Measurements from ENCODE around the gene CFAP126.
"Not testable (repeated sequence)": the region's sequence is repeated elsewhere in the genome, so short reads cannot be mapped to it uniquely, and the experiment has no call there.

CFAP126 gene

GRCh38 chr1:161330346-161330745 is 37.3 kb downstream of the CFAP126 start:
- Histone ChIP-seq H3K4me1 (ENCODE audit: insufficient read depth, low read length) (no peaks in the 10 kb centered on the region), H3K27me3 (ENCODE audit: insufficient read depth, low read length, poor library complexity) (no peaks in the 10 kb centered on the region), H4K20me1 (ENCODE audit: insufficient read depth, low read length) (no peaks in the 10 kb centered on the region), H3K9me3 (ENCODE audit: insufficient read depth, low read length, severe bottlenecking) (no peaks in the 10 kb centered on the region), H3K9ac (ENCODE audit: low read depth, low read length) (no peak overlapping the region), H3K4me3 (ENCODE audit: low read depth in 1 of 2, low read length in 2 of 2) (no peak overlapping the region), H3K4me2 (ENCODE audit: insufficient read depth, low read length) (no peak overlapping the region), H3K79me2 (ENCODE audit: insufficient read depth, low read length) (no peaks in the 10 kb centered on the region), H2AFZ (ENCODE audit: low read depth, low read length) (no peak overlapping the region), H3K27ac (ENCODE audit: low read length) (no peak overlapping the region), H3K36me3 (ENCODE audit: insufficient read depth, low read length) (peaks cover 82% of the 10 kb centered on the region)
- DNase-seq, result no peak
- no peak for ATAC-seq (ENCODE audit: insufficient read depth, low read depth)
- TF ChIP-seq CTCF (IDR thresholded peaks at IDR 0.05; ENCODE audit: borderline replicate concordance, extremely low read depth, low read length, poor library complexity, severe bottlenecking), result no peak
- no peak for TF ChIP-seq EZH2 (IDR thresholded peaks at IDR 0.05; ENCODE audit: borderline replicate concordance, low read depth, low read length, severe bottlenecking)

GRCh38 chr1:161324020-161324419 is 43.7 kb downstream of the CFAP126 start:
- Histone ChIP-seq H3K4me1 (ENCODE audit: insufficient read depth, low read length) (no peaks in the 10 kb centered on the region), H4K20me1 (ENCODE audit: insufficient read depth, low read length) (no peaks in the 10 kb centered on the region), H3K9ac (ENCODE audit: low read depth, low read length) (no peak overlapping the region), H2AFZ (ENCODE audit: low read depth, low read length) (no peak overlapping the region), H3K27ac (ENCODE audit: low read length) (no peak overlapping the region), H3K4me3 (ENCODE audit: low read depth in 1 of 2, low read length in 2 of 2) (no peak overlapping the region), H3K4me2 (ENCODE audit: insufficient read depth, low read length) (no peak overlapping the region), H3K79me2 (ENCODE audit: insufficient read depth, low read length) (peaks cover 14% of the 10 kb centered on the region; the same call in 1 of the 2 replicates), H3K27me3 (ENCODE audit: insufficient read depth, low read length, poor library complexity) (no peaks in the 10 kb centered on the region), H3K36me3 (ENCODE audit: insufficient read depth, low read length) (peaks cover 40% of the 10 kb centered on the region), H3K9me3 (ENCODE audit: insufficient read depth, low read length, severe bottlenecking) (no peaks in the 10 kb centered on the region)
- TF ChIP-seq EZH2 (IDR thresholded peaks at IDR 0.05; ENCODE audit: borderline replicate concordance, low read depth, low read length, severe bottlenecking), result no peak
- no peak for TF ChIP-seq CTCF (IDR thresholded peaks at IDR 0.05; ENCODE audit: borderline replicate concordance, extremely low read depth, low read length, poor library complexity, severe bottlenecking)
- no peak for DNase-seq
- ATAC-seq (ENCODE audit: insufficient read depth, low read depth), result peak; percentile 60; the same call in 2 of the 3 replicates

GRCh38 chr1:161315841-161316674 is 51.6 kb downstream of the CFAP126 start:
- H2AFZ ChIP-seq (ENCODE audit: low read depth, low read length); H4K20me1 ChIP-seq (ENCODE audit: insufficient read depth, low read length); H3K36me3 ChIP-seq (ENCODE audit: insufficient read depth, low read length); H3K9me3 ChIP-seq (ENCODE audit: insufficient read depth, low read length, severe bottlenecking); H3K27ac ChIP-seq (ENCODE audit: low read length); ATAC-seq (ENCODE audit: insufficient read depth, low read depth); H3K27me3 ChIP-seq (ENCODE audit: insufficient read depth, low read length, poor library complexity); DNase-seq; H3K4me3 ChIP-seq (ENCODE audit: low read depth in 1 of 2, low read length in 2 of 2); H3K9ac ChIP-seq (ENCODE audit: low read depth, low read length): not testable (repeated sequence)
- peaks cover 38% of the 10 kb centered on the region for H3K79me2 ChIP-seq (ENCODE audit: insufficient read depth, low read length)
- peaks cover 25% of the 10 kb centered on the region for H3K4me1 ChIP-seq (ENCODE audit: insufficient read depth, low read length)
- H3K4me2 ChIP-seq (ENCODE audit: insufficient read depth, low read length), result peak overlapping the region; percentile 89
